Activated naive CD8-positive, alpha-beta T cell (primary cell): ENCODE data around the gene TNFRSF25.

Source experiments
- H3K27ac Mint-ChIP-seq: one replicate; pipeline ENCODE4 v1.8.0; 2021; ENCODE audit warnings: mixed read lengths
- H3K27me3 Mint-ChIP-seq: one replicate; pipeline ENCODE4 v1.8.0; 2021; ENCODE audit warnings: mixed read lengths
- H3K36me3 Mint-ChIP-seq: one replicate; pipeline ENCODE4 v1.8.0; 2021; ENCODE audit warnings: mixed read lengths
- H3K4me1 Mint-ChIP-seq: one replicate; pipeline ENCODE4 v1.8.0; 2021; ENCODE audit warnings: low read depth, mixed read lengths
- H3K4me3 Mint-ChIP-seq: one replicate; pipeline ENCODE4 v1.8.0; 2021; ENCODE audit warnings: mild to moderate bottlenecking, mixed read lengths
- H3K9me3 Mint-ChIP-seq: one replicate; pipeline ENCODE4 v1.8.0; 2021; ENCODE audit warnings: low read depth, mixed read lengths

The TNFRSF25 gene

GRCh38 chr1:6506210-6507036, 40.5 kb upstream of the TNFRSF25 start:
- H3K4me3 Mint-ChIP-seq: no peak overlapping the region
- H3K4me1 Mint-ChIP-seq: no peaks in the 10 kb centered on the region
- H3K27me3 Mint-ChIP-seq: no peaks in the 10 kb centered on the region
- no peak overlapping the region for H3K27ac Mint-ChIP-seq
- H3K36me3 Mint-ChIP-seq: no peaks in the 10 kb centered on the region
- no peaks in the 10 kb centered on the region for H3K9me3 Mint-ChIP-seq

DNA sequence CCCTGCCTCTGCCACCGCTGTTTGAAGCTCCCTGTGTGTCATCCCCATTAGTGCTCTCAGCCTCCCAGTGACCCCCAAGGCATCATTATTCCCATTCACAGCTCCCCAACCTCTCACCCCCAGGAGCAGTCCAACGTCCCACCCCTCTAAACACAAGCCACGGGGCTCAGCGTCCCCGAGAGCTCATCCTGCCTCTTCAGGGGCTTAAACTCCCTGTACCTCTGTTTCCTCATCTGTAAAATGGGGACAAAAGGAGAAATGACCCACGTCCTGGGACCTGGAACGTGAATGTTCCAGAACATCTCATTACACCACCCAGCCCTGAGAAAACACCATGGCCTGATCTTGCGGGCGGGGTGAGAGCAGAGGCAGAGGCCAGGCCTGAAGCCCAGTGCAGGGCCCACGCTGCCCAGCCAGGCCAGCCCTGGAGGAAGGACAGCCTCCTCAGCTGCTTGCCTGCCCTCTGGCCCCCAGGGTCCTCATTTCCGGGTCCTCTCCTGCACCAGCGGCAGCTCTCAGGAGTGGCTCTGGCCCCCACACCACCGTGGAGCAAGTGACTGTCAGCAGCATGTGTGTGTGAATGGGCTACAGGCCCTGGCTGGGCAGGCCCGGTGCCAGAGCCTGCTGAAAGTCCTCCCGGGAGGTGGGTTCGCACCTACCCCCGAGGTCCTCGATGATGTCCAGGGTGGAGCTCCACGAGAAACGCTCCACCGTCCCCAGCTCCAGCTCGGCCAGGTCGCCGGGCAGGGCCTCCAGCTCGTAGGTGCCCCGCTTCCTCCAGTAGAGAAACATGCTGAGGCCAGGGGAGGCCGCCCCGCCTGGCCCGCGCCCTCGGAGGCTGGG, 39.6 kb upstream of the TNFRSF25 start:
- H3K27ac Mint-ChIP-seq: no peak overlapping the region
- H3K36me3 Mint-ChIP-seq: no peaks in the 10 kb centered on the region
- H3K4me3 Mint-ChIP-seq: no peak overlapping the region
- H3K4me1 Mint-ChIP-seq: no peaks in the 10 kb centered on the region
- no peaks in the 10 kb centered on the region for H3K9me3 Mint-ChIP-seq
- no peaks in the 10 kb centered on the region for H3K27me3 Mint-ChIP-seq

- Mint-ChIP-seq H3K4me1 (no peaks in the 10 kb centered on the region), H3K4me3 (no peak overlapping the region)
These were observed 38.9 kb upstream of the TNFRSF25 start for GRCh38 chr1:6504887-6505286.

GRCh38 chr1:6503884-6504602, 38.1 kb upstream of the TNFRSF25 start:
- H3K9me3 Mint-ChIP-seq: no peaks in the 10 kb centered on the region
- no peak overlapping the region for H3K27ac Mint-ChIP-seq
- H3K4me1 Mint-ChIP-seq: no peaks in the 10 kb centered on the region
- no peaks in the 10 kb centered on the region for H3K36me3 Mint-ChIP-seq
- no peak overlapping the region for H3K4me3 Mint-ChIP-seq
- no peaks in the 10 kb centered on the region for H3K27me3 Mint-ChIP-seq

More at GRCh38 chr1:6504887-6505286, 38.9 kb upstream of the TNFRSF25 start:
- Mint-ChIP-seq H3K9me3 (no peaks in the 10 kb centered on the region), H3K27me3 (no peaks in the 10 kb centered on the region), H3K27ac (no peak overlapping the region), H3K36me3 (no peaks in the 10 kb centered on the region)

GRCh38 chr1:6502000-6502891, 36.3 kb upstream of the TNFRSF25 start:
- Mint-ChIP-seq H3K27ac (no peak overlapping the region), H3K4me3 (no peak overlapping the region), H3K36me3 (no peaks in the 10 kb centered on the region), H3K9me3 (no peaks in the 10 kb centered on the region), H3K27me3 (no peaks in the 10 kb centered on the region), H3K4me1 (peaks cover 6% of the 10 kb centered on the region)

DNA sequence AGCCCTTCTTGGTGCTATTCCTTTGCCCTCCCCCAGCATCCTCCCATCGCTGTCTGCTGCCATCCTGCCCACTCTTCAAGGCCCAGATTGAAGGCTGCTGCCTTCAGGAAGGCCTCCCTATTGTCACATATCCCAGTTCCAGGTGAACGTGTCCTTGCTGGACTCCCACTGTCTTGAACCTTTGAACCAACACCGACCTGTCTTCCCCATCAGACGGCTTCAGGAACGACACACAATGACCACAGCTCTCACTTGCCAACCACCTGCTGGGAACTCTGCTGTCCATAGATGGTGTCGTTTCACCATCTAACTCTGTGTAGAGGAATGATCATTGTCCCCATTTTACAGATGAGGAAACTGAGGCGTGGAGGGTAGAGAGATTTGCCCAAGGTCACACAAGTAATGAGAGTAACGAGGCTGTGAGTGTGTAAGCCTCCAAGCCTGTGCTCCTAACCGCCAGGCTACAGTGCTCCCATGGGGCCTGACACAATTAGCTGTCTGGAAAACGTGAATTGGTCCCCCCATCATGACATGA, 35.4 kb upstream of the TNFRSF25 start:
- no peaks in the 10 kb centered on the region for H3K9me3 Mint-ChIP-seq
- no peak overlapping the region for H3K4me3 Mint-ChIP-seq
- H3K27me3 Mint-ChIP-seq: no peaks in the 10 kb centered on the region
- no peak overlapping the region for H3K27ac Mint-ChIP-seq
- no peaks in the 10 kb centered on the region for H3K36me3 Mint-ChIP-seq
- peaks cover 9% of the 10 kb centered on the region for H3K4me1 Mint-ChIP-seq

- Mint-ChIP-seq H3K9me3 (no peaks in the 10 kb centered on the region), H3K4me1 (peaks cover 16% of the 10 kb centered on the region), H3K27me3 (no peaks in the 10 kb centered on the region), H3K4me3 (no peak overlapping the region), H3K36me3 (no peaks in the 10 kb centered on the region), H3K27ac (no peak overlapping the region)
These were observed 34.7 kb upstream of the TNFRSF25 start for GRCh38 chr1:6500544-6501278.

DNA sequence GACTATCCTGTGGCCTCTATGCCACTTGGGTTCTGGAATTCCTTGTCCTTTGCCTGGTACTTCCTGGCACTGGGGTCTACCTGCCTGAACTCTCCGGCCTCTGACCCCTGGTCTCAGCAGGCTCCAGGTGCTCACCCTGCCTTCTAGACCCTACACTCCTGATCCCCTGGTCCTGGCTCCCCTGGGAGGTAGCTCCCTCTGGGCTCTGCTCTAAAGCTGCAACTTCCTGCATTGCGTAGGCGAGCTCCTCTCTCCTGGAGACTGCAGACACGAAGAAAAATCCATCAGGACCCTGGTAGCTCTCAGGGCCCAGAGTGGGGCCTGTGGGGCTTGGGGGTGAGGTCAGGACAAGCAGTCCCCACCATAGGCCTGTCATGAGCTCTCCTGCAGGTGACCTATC, 33.3 kb upstream of the TNFRSF25 start:
- no peak overlapping the region for H3K4me3 Mint-ChIP-seq
- peaks cover 21% of the 10 kb centered on the region for H3K4me1 Mint-ChIP-seq
- no peaks in the 10 kb centered on the region for H3K36me3 Mint-ChIP-seq
- no peaks in the 10 kb centered on the region for H3K9me3 Mint-ChIP-seq
- no peaks in the 10 kb centered on the region for H3K27me3 Mint-ChIP-seq
- H3K27ac Mint-ChIP-seq: no peak overlapping the region

GRCh38 chr1:6498576-6499111, 32.7 kb upstream of the TNFRSF25 start:
- Mint-ChIP-seq H3K27me3 (no peaks in the 10 kb centered on the region), H3K9me3 (no peaks in the 10 kb centered on the region), H3K27ac (peak overlapping the region; percentile 6), H3K36me3 (no peaks in the 10 kb centered on the region), H3K4me3 (no peak overlapping the region), H3K4me1 (peaks cover 21% of the 10 kb centered on the region)

DNA sequence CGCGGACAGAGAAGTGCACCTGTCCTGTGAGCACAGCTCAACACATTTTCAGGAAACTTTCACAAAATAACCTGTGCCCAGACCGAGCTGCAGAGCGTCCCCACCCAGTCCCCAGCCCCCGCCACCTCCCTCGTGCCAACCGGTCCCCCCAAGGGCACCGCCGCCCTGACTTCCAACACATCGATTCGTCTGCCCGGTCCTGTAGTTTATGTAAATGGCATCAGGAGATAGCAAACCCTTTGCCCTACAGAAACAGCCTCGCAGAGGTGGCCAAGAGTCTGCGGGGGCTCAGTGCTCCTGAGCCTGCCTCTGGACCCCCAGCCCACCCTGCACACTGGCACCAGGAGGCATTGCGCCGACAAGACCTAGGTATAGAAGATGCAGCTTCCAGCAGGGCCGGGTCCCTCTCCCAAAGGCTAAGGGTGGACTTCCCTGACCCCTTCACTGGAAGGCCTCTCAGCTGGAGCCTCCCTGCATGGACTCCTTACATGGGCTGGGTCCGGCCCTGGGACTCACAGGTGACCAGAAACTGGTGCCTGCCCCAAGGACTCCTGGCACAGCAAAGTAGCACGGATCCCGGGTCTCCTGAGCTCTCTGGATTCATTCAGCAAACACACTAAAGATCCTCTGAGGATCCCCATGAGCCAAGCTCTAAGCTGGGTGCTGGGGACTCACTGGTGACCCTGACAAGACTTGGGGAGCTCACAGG, 32.0 kb upstream of the TNFRSF25 start:
- H3K9me3 Mint-ChIP-seq: no peaks in the 10 kb centered on the region
- no peaks in the 10 kb centered on the region for H3K27me3 Mint-ChIP-seq
- no peak overlapping the region for H3K27ac Mint-ChIP-seq
- H3K36me3 Mint-ChIP-seq: no peaks in the 10 kb centered on the region
- peak overlapping the region; percentile 82 for H3K4me3 Mint-ChIP-seq
- peaks cover 25% of the 10 kb centered on the region for H3K4me1 Mint-ChIP-seq

- no peaks in the 10 kb centered on the region for H3K27me3 Mint-ChIP-seq
- H3K27ac Mint-ChIP-seq: no peak overlapping the region
- H3K9me3 Mint-ChIP-seq: no peaks in the 10 kb centered on the region
- H3K36me3 Mint-ChIP-seq: no peaks in the 10 kb centered on the region
- H3K4me3 Mint-ChIP-seq: peak overlapping the region; percentile 82
- peaks cover 27% of the 10 kb centered on the region for H3K4me1 Mint-ChIP-seq
These were observed 31.4 kb upstream of the TNFRSF25 start for GRCh38 chr1:6497215-6497866.

GRCh38 chr1:6496890-6497214, 30.9 kb upstream of the TNFRSF25 start:
- Mint-ChIP-seq H3K4me3 (peak overlapping the region; percentile 57), H3K27ac (no peak overlapping the region), H3K9me3 (no peaks in the 10 kb centered on the region), H3K27me3 (no peaks in the 10 kb centered on the region), H3K36me3 (no peaks in the 10 kb centered on the region), H3K4me1 (peaks cover 31% of the 10 kb centered on the region)

GRCh38 chr1:6496365-6496721, 30.4 kb upstream of the TNFRSF25 start:
- H3K27ac Mint-ChIP-seq: no peak overlapping the region
- no peaks in the 10 kb centered on the region for H3K36me3 Mint-ChIP-seq
- H3K4me1 Mint-ChIP-seq: peaks cover 36% of the 10 kb centered on the region
- H3K4me3 Mint-ChIP-seq: peak overlapping the region; percentile 57
- no peaks in the 10 kb centered on the region for H3K9me3 Mint-ChIP-seq
- H3K27me3 Mint-ChIP-seq: no peaks in the 10 kb centered on the region
